ENCODE measurements around the gene RAPGEF2.
"Not testable (repeated sequence)": the region's sequence is repeated elsewhere in the genome, so short reads cannot be mapped to it uniquely, and the experiment has no call there.

- not testable (repeated sequence) for TF ChIP-seq CTCF (IDR thresholded peaks at IDR 0.05); EZH2 (IDR thresholded peaks at IDR 0.05; ENCODE audit: borderline replicate concordance, insufficient read depth, low read depth, low read length, poor library complexity, severe bottlenecking)
Observed at GRCh38 chr4:159068139-159068538, 34.7 kb upstream of the RAPGEF2 start.

Measured in B cell (primary cell).